Frontal cortex (tissue), 4 donors: ENCODE measurements around the gene LPGAT1. TPM values are rescaled to one million over a fixed set of nuclear protein-coding genes. Genes with fewer than 3 reads are reported as not detected.
"Not testable (repeated sequence)": the region's sequence is repeated elsewhere in the genome, so short reads cannot be mapped to it uniquely, and the experiment has no call there.

ENCODE experiments used
- DNase-seq, 2 donors: peaks; one replicate each; pipeline ENCODE4 v3.0.0; 2012; ENCODE audit warnings: low spot score in 2 of 2
- FAIRE-seq: peaks from 2 replicates; lab custom pipeline; 2012; peaks lifted over from hg19 to GRCh38; lab: Jason Lieb, UNC
- total RNA-seq: library from RNA; depleted of rRNA; stranded (reverse); fragments of >200 nt; gene quantifications from one replicate; pipeline ENCODE4 v1.2.3, GENCODE V29; 2014
- donor health status: control.
- donor health status: control.
- donor health status: control.

LPGAT1 gene
- total RNA-seq = 101 TPM

- FAIRE-seq = no peak
These were observed at the start of gene LPGAT1 for GRCh38 chr1:211830328-211831142. LPGAT1 (minus strand) TSS chr1:211830763; CDS start chr1:211829296, 1,467 bp downstream.

DNA sequence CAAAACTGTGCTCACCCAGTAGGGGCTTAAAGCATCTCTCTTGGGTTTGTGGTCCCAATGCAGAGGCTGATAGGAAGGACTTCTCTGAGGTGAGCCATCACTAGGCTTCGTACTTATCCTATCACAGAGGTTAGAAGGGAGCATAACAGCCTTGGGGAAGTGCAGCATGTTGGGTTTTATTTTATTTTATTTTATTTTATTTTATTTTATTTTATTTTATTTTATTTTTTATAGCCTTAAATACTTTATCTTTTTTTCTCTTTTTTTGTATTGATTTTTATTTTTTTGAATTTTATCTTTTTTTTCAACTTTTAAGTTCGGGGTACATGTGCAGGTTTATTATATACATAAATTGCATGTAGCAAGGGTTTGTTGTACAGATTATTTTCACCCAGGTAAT, 48.9 kb upstream of the LPGAT1 start:
- FAIRE-seq (peak; percentile 69), DNase-seq (no peak)

More at GRCh38 chr1:211830328-211831142, at the start of gene LPGAT1:
- peak; percentile 79 to 88 for DNase-seq

DNA sequence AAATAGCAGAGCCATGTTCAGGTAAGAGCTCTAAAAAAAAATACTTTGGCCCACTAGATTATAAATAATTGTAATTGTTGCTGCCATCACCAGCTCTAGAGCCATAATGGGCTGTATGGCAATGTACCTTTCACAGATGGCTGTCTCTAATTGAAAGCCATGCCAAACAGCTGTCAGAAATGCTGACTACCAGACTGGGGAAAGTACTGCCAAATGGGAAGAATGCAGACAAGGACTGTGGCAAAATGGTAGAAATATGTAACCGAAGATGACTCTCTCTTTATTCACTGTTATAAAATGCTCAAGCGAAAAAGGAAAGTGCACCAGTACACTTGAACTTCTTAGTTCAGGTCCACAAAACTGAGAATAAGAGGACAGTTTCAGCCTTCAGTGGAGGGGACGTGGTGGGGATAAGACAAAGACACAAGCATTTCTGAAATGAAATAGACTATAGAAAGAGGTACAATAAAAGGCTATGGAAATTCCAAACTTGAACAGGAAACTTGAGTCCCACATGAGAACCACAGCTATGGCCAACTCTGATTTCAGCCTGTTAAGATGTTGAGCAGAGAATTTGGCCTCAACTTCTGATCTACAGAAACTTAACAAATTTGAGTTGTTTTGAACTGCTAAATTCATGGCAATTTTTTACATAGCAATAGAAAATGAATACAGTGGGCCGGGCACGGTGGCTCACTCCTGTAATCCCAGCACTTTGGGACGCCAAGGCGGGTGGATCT, 46.5 kb upstream of the LPGAT1 start:
- FAIRE-seq (no peak), DNase-seq (no peak)

DNA sequence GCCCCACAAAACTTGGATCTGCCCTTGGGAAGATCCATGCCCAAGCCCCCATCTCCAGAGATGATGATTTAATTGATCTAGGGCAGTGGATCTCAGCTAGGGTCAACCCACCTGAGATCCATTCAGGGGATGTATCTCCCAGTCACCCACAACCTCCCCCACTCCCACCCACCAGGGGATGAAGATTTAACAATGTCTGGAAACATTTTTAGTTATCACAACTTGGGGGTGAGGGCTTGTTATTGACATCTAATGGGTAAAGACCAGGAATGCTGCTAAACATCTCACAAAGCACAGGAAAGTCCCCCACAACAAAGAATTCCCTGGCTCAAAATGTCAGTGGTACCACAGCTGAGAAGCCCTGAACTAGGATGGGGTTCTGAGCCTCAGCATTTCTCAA, 45.0 kb upstream of the LPGAT1 start:
- DNase-seq (no peak), FAIRE-seq (no peak)

- DNase-seq (no peak), FAIRE-seq (no peak)
These were observed 44.2 kb upstream of the LPGAT1 start for GRCh38 chr1:211874521-211875347.

- DNase-seq, FAIRE-seq: not testable (repeated sequence)
These were observed 43.2 kb upstream of the LPGAT1 start for GRCh38 chr1:211873731-211874130.

GRCh38 chr1:211870156-211870555, 39.6 kb upstream of the LPGAT1 start:
- DNase-seq (no peak), FAIRE-seq (no peak)

DNA sequence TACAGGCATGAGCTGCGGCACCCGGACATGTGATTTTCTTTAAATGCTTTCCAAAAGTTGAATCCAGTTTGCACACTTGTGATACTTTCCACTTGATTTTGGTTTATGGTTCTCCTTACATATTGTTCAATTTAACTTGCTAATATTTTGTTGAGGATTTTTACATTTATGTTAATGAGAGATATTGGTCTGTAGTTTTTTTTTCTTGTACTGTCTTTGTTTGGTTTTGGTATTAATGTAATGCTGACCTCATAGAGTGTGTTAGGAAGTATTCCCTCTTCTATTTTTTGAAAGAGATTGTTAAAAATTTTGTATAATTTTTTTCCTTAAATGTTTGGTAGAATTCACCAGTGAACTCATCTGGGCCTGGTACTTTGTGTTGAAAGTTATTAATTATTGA, 34.6 kb upstream of the LPGAT1 start:
- DNase-seq (no peak), FAIRE-seq (no peak)

DNA sequence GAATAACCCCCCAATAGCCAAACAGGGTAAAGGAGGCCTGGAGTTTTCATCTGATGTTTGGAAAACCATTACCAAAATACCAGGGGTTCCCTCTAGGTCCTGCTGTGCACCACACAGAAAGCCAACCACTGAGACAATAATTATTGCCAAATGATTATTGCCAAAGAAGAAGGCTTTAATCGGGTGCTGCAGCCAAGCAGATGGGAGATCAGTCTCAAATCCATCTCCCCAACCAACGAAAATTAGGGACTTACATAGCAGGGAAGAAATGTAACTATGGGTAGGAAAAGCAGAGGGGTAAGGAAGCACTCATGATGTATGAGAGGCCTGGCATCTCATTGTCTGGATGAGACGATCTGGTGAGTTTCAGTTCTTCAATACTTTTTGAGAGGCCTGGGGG, 28.8 kb upstream of the LPGAT1 start:
- DNase-seq (no peak), FAIRE-seq (no peak)

DNA sequence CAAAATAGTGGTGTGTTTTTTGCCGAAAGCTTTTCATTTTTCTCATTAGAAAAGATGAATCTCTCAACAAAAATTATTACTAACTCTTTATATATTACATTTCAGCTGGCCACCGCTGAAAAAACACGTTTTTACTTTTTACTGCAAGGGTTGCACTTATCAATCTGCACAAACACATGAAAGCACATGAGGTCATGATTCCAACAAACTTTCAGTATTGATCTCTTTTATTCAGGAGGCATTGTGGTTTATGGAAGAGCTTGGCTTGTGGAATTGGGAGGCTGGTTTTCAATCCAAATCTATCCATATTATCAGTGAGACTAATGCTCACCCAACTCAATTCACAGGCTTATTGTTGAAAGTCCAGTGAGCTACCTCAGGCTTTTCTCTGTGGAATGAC, 20.6 kb upstream of the LPGAT1 start:
- no peak for FAIRE-seq
- DNase-seq = no peak

- DNase-seq (no peak), FAIRE-seq (no peak)
These were observed 13.1 kb upstream of the LPGAT1 start for GRCh38 chr1:211843507-211844298.

GRCh38 chr1:211843018-211843417, 12.5 kb upstream of the LPGAT1 start:
- FAIRE-seq = no peak
- no peak for DNase-seq

DNA sequence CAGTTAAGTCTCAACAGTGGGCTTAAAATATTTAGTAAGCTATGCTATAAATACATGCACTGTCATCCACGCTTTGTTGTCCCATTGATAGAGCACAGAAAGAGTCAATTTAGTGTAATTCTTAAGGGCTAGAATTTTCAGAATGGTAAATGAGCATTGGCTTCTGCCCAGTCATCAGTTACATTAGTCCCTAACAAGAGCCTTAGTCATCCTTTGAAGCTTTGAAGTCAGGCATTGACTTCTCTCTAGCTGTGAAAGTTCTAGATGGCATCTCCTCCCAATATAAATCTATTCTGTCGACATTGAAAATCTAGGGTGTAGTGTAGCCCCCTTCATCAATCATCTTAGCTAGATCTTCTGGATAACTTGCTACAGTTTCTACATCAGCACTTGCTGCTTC, 12.0 kb upstream of the LPGAT1 start:
- FAIRE-seq (no peak), DNase-seq (no peak)

DNA sequence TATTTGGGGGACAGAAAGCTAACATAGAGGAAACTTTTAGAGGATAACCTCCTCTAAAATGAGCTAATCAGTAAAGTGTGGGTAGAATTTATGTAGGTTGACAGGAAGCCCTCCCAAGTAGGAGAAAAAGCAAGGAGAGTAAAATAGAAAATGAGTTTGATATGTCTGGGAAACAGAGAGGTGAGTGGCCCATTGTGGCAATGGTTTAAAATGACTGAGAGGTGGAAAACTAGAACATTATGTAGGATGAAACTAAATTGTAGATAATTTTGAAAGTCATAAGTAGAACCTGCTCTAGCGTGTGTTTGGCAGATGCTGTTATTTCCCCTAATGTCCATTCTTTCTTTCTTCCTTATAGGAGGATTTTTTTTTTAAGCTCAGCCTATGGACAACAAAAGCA, 8.5 kb upstream of the LPGAT1 start:
- FAIRE-seq = no peak
- DNase-seq = no peak

- DNase-seq = no peak
- FAIRE-seq = no peak
These were observed 2.7 kb upstream of the LPGAT1 start for GRCh38 chr1:211833174-211833820.

DNA sequence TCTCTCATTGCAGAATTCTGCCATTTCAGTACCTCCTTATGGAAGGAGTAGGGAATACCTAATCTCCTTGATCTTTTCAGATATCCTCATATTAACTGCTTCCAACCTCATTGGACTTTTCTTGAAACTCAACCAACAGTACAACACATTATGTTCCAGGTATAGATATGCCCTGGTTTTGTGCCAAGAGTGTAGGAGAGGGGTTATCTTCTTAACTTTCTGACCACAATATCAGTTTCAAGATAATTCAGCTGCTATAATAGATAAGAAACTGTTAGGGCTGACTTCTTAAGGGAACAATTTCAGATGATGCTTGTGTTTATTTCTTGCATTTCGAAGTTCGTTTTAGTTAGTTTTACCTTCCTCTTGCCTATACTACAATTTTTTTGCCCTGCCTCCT, 2.1 kb upstream of the LPGAT1 start:
- FAIRE-seq (no peak), DNase-seq (no peak)

GRCh38 chr1:211831558-211832323, 1.2 kb upstream of the LPGAT1 start:
- DNase-seq (no peak), FAIRE-seq (no peak)

DNA sequence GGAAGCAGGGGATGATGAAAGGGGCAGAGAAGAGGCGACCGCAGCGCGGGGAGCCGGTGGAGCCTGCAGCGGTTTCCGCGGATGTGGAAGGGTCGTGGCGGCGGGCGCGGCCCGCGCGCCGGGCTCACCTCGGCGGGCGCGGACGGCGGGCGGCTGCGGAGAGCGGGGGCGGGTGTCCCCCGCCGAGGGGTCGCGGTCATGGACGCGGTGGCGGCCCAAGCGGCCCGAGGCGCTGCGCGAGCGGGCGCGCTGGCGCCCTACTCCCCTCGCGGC, 572 bp downstream of the LPGAT1 start:
- FAIRE-seq (no peak), DNase-seq (peak in 1 of 2 donors; percentile 17)
